Stimulated activated CD8-positive, alpha-beta memory T cell treated with anti-CD3 and anti-CD28 coated beads, Interleukin-7, amount 100 ng/mL, for 24 hours (primary cell): ENCODE results near the gene DLGAP4.
"Not testable (repeated sequence)": the region's sequence is repeated elsewhere in the genome, so short reads cannot be mapped to it uniquely, and the experiment has no call there.

Source experiments
- DNase-seq: peaks from one replicate; pipeline ENCODE4 v3.0.0-alpha.2; 2020; ENCODE audit warnings: low read depth

The DLGAP4 gene

GRCh38 chr20:36499723-36500501 lies 193.8 kb downstream of the DLGAP4 start:
- no peak for DNase-seq

GRCh38 chr20:36501367-36502006 lies 195.3 kb downstream of the DLGAP4 start:
- DNase-seq = no peak

DNA sequence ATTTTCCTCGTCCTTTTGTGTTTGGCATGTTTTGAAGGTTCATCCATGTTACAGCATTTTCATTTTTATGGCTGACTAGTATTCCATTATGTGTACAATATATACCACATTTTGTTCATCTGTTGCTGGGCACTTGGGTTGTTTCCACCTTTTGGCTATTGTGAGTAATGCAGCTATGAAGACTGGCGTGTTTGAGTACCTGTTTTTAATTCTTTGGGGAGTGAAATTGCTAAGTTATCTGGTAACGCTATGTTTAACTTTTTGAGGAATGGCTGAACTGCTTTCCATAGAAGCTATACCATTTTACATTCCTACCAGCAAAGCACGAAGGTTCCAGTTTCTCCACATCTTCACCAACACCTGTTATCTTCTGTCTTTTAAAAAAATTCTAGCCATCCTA lies 198.2 kb downstream of the DLGAP4 start:
- no peak for DNase-seq

DNA sequence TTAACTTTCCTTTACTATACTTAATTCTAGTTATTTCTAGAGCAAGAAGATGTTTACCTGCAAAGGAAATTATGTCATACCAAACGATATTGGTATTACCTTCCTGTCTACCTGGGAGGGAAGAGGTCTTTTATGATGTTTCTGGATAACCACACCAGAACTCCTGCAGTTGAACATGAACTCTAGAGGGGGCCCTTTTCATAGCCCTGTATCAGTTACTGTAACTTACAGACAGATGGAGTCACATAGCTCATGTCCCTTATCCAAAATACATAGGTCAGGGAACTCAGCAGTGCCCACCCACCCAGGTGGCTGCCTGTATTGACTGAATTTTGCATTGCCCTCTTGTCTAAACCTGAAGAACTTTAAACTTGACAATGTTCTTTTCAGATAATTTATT lies 200.1 kb downstream of the DLGAP4 start:
- DNase-seq = no peak

- no peak for DNase-seq
These were observed 201.6 kb downstream of the DLGAP4 start for GRCh38 chr20:36507746-36508145.

GRCh38 chr20:36519012-36519719 lies 213.0 kb downstream of the DLGAP4 start:
- no peak for DNase-seq

DNA sequence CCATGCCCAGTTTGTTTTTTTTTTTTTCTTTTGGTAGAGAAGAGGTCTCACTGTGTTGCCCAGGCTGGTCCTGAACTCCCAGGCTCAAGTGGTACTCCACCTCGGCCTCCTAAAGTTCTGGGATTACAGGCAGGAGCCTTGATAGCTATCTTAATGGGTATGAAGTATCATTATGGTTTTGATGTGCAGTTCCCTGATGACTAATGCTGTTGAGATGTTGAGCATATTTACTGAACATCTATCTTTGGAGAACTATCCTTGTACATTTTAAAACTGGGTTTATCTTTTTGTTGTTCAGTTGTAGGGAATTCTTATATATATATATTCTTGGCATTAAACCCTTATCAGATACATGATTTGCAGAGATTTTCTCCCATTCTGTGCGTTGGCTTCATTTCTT lies 213.8 kb downstream of the DLGAP4 start:
- no peak for DNase-seq

DNA sequence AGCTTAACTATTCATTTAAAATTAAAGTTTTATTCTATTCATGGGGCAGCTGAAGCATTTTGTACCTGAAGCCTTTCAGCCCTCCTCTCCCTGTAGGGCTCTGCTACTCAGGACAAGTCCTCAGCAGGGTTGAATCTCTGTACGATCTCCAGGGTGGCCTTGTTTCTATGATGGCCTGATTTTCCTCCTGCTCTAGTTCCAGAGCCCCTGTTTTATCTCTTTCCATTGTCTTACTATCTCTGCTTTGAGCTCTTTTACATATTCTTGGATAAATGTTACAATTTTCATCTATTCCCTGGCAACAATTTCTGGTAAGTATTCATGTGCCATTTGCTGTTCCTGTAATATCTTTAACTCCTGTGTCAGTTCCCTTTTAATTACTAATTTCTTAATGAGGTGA lies 215.4 kb downstream of the DLGAP4 start:
- DNase-seq = no peak

DNA sequence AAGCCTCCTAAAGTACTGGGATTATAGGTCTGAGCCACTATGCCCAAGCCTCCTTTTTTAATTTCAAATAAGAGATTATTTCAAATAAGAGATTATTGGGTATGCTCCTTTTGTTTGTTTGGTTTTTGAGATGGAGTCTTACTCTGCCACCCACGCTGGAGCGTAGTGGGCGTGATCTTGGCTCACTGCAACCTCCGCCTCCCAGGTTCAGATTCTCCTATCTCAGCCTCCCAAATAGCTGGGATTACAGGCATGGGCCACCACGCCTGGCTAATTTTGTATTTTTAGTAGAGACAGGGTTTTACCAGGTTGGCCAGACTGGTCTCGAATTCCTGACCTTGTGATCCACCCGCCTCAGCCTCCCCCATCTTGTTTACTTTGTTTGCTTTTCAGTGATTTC lies 216.3 kb downstream of the DLGAP4 start:
- not testable (repeated sequence) for DNase-seq

- DNase-seq = no peak
These were observed 217.2 kb downstream of the DLGAP4 start for GRCh38 chr20:36523341-36523740.

DNA sequence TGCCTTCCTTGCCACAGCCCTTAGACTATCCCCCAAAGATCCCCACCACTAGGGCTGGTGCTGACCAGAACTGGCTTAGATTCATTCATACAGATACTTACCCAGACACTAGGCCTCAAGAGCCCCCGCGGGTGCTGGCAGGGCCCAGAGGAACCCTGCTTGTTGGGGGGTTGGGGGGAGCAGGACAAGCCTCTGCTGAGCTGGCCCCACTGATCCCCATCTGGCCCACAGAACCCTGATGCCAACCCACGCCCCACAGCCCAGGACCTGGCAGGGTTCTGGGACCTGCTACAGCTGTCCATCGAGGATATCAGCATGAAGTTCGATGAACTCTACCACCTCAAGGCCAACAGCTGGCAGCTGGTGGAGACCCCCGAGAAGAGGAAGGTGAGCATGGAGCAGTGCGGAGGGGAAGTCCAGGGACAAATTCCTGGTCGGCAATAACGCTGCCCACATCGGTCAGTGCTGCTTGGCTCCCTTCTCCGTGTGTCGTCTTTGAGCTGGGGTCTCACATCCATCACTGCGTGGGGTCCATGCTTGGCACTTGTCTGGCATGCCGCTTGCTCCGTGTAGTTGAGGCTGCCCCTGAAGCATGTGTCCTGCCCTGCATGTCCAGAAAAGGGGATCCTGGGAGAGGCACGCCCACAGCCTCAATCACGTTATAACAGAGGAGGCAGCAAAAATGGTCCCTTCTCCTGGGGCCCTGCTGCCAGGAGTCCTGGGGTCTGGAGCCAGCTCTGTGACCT lies 219.7 kb downstream of the DLGAP4 start:
- DNase-seq = no peak

GRCh38 chr20:36526521-36527011 lies 220.4 kb downstream of the DLGAP4 start:
- DNase-seq = no peak

GRCh38 chr20:36527331-36528125 lies 221.4 kb downstream of the DLGAP4 start:
- DNase-seq = no peak

DNA sequence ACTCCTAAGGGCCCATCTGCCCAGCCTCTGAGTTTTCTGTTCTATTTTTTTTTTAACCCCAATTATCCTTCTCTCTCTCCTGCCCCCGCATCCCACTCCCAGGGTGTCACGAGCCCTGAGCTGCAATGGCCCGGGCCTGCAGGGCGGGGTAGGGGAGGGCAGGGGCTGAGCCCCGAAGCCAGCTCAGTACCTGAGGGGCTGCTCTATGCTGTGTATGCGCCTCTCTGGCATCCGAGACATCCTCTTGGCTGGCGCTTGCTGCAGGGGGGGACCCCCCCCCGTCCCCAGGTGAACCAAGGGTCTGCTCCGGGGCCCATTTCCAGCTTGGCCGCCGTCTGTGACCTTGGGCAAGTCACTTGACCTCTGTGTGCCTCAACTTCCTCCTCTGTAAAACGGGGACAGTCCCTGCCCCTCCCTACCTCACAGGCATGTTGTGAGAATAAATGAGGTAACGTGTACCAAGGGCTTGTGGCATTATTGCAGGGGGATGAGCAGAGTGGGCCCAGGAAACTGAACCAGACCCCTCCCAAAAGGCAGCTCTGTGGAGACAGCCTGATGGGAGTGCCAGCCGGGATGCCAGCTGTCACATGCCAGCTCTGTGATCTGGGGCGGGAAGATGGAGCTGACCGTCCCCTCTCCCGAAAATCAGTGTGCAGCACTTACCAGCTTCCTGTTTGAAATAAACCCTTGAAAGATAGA lies 222.2 kb downstream of the DLGAP4 start:
- no peak for DNase-seq

GRCh38 chr20:36528875-36529417 lies 222.8 kb downstream of the DLGAP4 start:
- DNase-seq = no peak

DNA sequence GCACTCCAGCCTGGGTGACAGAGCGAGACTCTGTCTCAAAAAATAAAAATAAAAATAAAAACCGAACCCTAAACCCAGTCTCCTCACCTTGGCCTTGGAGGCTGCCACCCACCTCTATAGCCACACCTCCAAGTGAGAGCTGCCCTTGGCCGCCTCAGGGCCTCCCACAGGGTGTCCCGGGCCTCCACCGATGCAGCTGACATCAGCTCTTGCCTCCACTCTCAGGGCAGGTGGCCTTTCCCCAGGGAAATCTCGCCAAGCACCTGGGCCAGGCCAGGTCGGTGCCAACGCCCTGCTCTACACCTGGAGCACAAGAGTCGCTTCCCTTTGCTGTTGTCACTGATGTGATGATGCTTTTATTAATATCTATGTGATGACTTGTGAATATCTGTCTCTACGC lies 226.2 kb downstream of the DLGAP4 start:
- no peak for DNase-seq

DNA sequence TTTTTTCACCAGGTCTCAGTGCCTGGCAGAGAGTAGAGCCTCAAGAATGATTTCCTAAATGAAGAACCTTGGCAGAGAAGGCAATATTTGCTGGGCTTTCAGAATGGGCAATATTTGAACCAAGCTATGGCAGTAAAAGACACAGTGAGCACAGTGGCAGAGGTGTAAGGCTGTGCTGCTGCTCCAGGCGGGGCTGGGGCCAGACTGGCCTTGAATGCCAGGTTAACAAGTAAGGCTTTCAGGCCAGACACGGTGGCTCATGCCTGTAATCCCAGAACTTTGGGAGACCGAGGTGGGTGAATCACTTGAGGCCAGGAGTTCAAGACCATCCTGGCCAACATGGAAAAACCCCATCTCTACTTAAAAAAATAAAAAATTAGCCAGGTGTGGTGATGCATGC lies 226.7 kb downstream of the DLGAP4 start:
- no peak for DNase-seq

DNA sequence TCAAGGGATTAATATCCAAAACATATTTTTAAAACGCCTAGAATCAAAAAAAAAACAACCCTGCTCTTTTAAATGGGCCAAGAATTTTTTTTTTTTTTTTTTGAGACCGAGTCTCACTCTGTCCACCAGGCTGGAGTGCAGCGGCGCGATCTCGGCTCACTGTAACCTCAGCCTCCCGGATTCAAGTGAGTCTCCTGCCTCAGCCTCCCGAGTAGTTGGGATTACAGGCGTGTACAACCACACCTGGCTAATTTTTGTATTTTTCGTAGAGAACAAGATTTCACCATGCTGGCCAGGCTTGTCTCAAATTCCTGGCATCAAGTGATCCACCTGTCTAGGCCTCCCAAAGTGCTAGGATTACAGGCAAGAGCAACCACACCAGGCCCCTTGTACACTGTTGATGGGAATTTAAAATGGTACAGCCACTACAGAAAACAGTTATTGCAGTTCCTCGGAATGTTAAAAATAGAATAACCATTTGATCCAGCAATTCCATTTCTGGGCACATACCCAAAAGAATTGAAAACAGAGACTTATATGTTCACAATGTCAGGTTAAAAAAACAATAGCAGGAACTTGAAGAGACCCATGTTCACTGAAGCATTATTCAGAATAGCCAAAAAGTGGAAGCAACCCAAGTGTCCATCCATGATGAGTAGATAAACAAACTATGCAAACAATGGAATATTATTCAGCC lies 232.0 kb downstream of the DLGAP4 start:
- DNase-seq = no peak

DNA sequence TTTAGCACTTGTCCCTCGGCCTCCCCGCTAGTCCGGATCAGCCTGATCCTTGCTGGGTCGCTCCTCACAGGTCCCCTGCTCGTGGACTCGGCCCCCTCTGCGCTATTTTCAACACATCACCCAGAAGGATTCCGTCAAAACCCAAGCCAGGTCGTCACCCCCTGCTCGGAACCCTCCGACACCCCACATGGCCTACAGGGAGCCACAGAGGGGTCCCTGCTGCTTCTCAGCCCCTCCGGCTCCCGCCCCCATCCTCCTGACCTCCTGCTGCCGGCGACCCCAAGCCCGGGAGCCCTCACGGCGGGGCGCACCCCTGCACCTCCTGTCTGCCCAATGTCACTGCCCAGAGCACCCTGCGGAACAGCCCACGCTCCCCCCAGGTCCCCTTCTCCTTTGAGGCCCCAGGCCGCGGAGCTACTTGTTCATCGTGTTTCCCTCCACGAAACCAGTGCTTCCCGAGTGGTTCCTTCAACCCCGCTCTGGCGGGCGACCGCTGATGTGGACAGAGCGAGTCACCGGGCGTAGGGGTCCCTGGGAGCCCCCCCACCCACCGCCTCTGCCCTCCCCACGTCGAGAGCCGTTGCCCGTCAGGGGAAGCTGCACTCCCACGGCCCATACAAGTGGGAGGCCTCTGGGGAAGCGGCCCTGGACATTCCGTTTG lies 234.5 kb downstream of the DLGAP4 start:
- no peak for DNase-seq
